ENCODE results near the gene RSF1.

- TF ChIP-seq, protein P1, sequence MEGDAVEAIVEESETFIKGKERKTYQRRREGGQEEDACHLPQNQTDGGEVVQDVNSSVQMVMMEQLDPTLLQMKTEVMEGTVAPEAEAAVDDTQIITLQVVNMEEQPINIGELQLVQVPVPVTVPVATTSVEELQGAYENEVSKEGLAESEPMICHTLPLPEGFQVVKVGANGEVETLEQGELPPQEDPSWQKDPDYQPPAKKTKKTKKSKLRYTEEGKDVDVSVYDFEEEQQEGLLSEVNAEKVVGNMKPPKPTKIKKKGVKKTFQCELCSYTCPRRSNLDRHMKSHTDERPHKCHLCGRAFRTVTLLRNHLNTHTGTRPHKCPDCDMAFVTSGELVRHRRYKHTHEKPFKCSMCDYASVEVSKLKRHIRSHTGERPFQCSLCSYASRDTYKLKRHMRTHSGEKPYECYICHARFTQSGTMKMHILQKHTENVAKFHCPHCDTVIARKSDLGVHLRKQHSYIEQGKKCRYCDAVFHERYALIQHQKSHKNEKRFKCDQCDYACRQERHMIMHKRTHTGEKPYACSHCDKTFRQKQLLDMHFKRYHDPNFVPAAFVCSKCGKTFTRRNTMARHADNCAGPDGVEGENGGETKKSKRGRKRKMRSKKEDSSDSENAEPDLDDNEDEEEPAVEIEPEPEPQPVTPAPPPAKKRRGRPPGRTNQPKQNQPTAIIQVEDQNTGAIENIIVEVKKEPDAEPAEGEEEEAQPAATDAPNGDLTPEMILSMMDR (IDR thresholded peaks at IDR 0.05) = no peak
- TF ChIP-seq POLR2AphosphoS5 (IDR thresholded peaks at IDR 0.05) (no peak), POLR2A (IDR thresholded peaks at IDR 0.05; ENCODE audit: low read depth) (no peak), EP300 (IDR thresholded peaks at IDR 0.05) (no peak)
Measured at GRCh38 chr11:77665240-77665965, 155.1 kb downstream of the RSF1 start.

All from esophagus muscularis mucosa (tissue), 4 donors.